ENCODE data around the gene IGLL1. TPM values are rescaled to one million over a fixed set of nuclear protein-coding genes. Genes with fewer than 3 reads are reported as not detected.

IGLL1 gene
- polyA plus RNA-seq, 1 donor (not counting 4 experiments of a cell fraction or from before 2014, with no cell fraction given): not detected

DNA sequence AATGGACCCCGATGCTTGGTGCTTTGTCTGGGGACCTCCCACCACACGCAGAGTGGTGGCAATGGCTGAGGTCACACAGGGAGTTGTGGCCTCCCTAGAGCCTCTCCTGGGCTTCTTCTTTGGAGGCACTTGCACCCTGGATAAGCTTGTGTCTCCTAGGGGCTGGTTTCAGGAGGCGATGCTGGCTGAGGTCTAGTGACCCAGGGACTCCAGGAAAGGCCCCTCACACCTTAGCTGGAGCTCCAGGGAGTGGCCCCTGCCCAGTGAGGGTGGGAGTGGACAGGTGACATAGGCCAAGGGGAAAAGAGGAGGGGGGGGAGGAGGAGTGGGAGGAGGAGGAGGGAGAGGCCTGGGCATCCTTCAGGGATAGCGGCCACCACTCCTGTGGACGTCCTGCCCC is 810 bp downstream of the IGLL1 start:
- TF ChIP-seq, protein P1, sequence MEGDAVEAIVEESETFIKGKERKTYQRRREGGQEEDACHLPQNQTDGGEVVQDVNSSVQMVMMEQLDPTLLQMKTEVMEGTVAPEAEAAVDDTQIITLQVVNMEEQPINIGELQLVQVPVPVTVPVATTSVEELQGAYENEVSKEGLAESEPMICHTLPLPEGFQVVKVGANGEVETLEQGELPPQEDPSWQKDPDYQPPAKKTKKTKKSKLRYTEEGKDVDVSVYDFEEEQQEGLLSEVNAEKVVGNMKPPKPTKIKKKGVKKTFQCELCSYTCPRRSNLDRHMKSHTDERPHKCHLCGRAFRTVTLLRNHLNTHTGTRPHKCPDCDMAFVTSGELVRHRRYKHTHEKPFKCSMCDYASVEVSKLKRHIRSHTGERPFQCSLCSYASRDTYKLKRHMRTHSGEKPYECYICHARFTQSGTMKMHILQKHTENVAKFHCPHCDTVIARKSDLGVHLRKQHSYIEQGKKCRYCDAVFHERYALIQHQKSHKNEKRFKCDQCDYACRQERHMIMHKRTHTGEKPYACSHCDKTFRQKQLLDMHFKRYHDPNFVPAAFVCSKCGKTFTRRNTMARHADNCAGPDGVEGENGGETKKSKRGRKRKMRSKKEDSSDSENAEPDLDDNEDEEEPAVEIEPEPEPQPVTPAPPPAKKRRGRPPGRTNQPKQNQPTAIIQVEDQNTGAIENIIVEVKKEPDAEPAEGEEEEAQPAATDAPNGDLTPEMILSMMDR (optimal IDR thresholded peaks at IDR 0.05 in 1 of 3, IDR thresholded peaks at IDR 0.05 in 1 of 3, conservative IDR thresholded peaks at IDR 0.05 in 1 of 3; ENCODE audit: extremely low read depth in 1 of 3, insufficient read depth in 2 of 3, low read length in 3 of 3): no peak
- Histone ChIP-seq H3K27ac (ENCODE audit: control insufficient read depth, insufficient read depth, low read length) (no peak overlapping the region), H4K20me1 (ENCODE audit: control insufficient read depth, extremely low read depth, insufficient read depth, low read length) (no peaks in the 10 kb centered on the region), H3K27me3 (ENCODE audit: control insufficient read depth, extremely low read depth, insufficient read depth, low read length) (no peaks in the 10 kb centered on the region), H3K9me1 (ENCODE audit: control insufficient read depth, extremely low read depth, insufficient read depth, low read length) (no peaks in the 10 kb centered on the region), H3K9ac (ENCODE audit: control insufficient read depth, extremely low read depth, insufficient read depth, low read length) (no peak overlapping the region), H3K36me3 (ENCODE audit: control insufficient read depth in 2 of 2, extremely low read depth in 1 of 2, insufficient read depth in 2 of 2, low read length in 2 of 2) (no peaks in the 10 kb centered on the region), H2AFZ (ENCODE audit: control insufficient read depth, low read length) (no peak overlapping the region), H3K4me2 (ENCODE audit: control insufficient read depth, extremely low read depth, insufficient read depth, low read depth, low read length) (no peak overlapping the region), H3K79me2 (ENCODE audit: control insufficient read depth, insufficient read depth, low read length) (no peaks in the 10 kb centered on the region), H3K9me3 (ENCODE audit: control insufficient read depth, low read depth, low read length) (no peaks in the 10 kb centered on the region), H3K4me1 (ENCODE audit: control insufficient read depth, extremely low read depth, insufficient read depth, low read length) (no peaks in the 10 kb centered on the region), H3K4me3 (ENCODE audit: control insufficient read depth in 2 of 3, extremely low read depth in 1 of 3, insufficient read depth in 2 of 3, low read depth in 1 of 3, low read length in 3 of 3) (no peak overlapping the region)
- DNase-seq (ENCODE audit: low read depth, low spot score) (no peak), FAIRE-seq (no peak)
- dilution Hi-C loops (cut with MboI; ENCODE audit: extremely low pct_ligation_motif_present, low sequenced_read_pairs): no loop called here

DNA sequence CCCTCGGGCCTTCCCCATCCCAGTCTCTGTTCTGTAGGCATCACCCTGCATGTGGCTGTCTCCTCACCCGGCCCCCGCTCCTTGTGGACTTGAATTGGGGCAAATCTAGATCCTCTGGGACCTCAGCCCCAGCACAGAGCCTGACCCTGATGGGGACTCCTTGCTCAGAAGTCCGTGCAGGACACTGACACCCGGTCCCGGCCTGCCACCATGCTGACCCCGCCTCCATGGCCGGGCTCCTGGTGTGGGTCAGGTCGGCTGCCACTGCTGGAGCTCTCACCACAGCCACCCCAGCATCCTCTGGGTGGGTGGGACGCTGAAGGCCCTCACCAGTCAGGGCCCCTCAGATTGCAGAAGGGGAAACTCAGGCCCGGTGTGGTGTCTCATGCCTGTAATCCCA is 1.8 kb downstream of the IGLL1 start:
- H3K9me1 ChIP-seq (ENCODE audit: control insufficient read depth, extremely low read depth, insufficient read depth, low read length): no peaks in the 10 kb centered on the region
- no peak overlapping the region for H3K27ac ChIP-seq (ENCODE audit: control insufficient read depth, insufficient read depth, low read length)
- dilution Hi-C loops (cut with MboI; ENCODE audit: extremely low pct_ligation_motif_present, low sequenced_read_pairs): no loop called here
- no peak overlapping the region for H3K9ac ChIP-seq (ENCODE audit: control insufficient read depth, extremely low read depth, insufficient read depth, low read length)
- DNase-seq (ENCODE audit: low read depth, low spot score) (no peak), FAIRE-seq (no peak)
- no peak overlapping the region for H3K4me3 ChIP-seq (ENCODE audit: control insufficient read depth in 2 of 3, extremely low read depth in 1 of 3, insufficient read depth in 2 of 3, low read depth in 1 of 3, low read length in 3 of 3)
- no peaks in the 10 kb centered on the region for H3K36me3 ChIP-seq (ENCODE audit: control insufficient read depth in 2 of 2, extremely low read depth in 1 of 2, insufficient read depth in 2 of 2, low read length in 2 of 2)
- H3K79me2 ChIP-seq (ENCODE audit: control insufficient read depth, insufficient read depth, low read length): no peaks in the 10 kb centered on the region
- H3K4me1 ChIP-seq (ENCODE audit: control insufficient read depth, extremely low read depth, insufficient read depth, low read length): no peaks in the 10 kb centered on the region
- H2AFZ ChIP-seq (ENCODE audit: control insufficient read depth, low read length): no peak overlapping the region
- H3K27me3 ChIP-seq (ENCODE audit: control insufficient read depth, extremely low read depth, insufficient read depth, low read length): no peaks in the 10 kb centered on the region
- no peaks in the 10 kb centered on the region for H4K20me1 ChIP-seq (ENCODE audit: control insufficient read depth, extremely low read depth, insufficient read depth, low read length)
- no peak overlapping the region for H3K4me2 ChIP-seq (ENCODE audit: control insufficient read depth, extremely low read depth, insufficient read depth, low read depth, low read length)
- no peaks in the 10 kb centered on the region for H3K9me3 ChIP-seq (ENCODE audit: control insufficient read depth, low read depth, low read length)
- TF ChIP-seq, protein P1 (optimal IDR thresholded peaks at IDR 0.05 in 1 of 3, IDR thresholded peaks at IDR 0.05 in 1 of 3, conservative IDR thresholded peaks at IDR 0.05 in 1 of 3; ENCODE audit: extremely low read depth in 1 of 3, insufficient read depth in 2 of 3, low read length in 3 of 3): no peak
- TF ChIP-seq EZH2 (IDR thresholded peaks at IDR 0.05; ENCODE audit: low read length): no peak
